HCT116 (cell line): ENCODE measurements around the gene TPR.

Experiments used
- CEBPB ChIP-seq: IDR thresholded peaks from 2 replicates; pipeline ENCODE4 v1.6.1; 2012; ENCODE audit warnings: low read depth
- EGR1 ChIP-seq: IDR thresholded peaks from 2 replicates; pipeline ENCODE4 v1.6.1; 2012; ENCODE audit warnings: low read depth
- EZH2 ChIP-seq: fragments of 200-600 bp; sonication (generic); IDR thresholded peaks from 2 replicates; pipeline ENCODE4 v1.6.1; 2017; ENCODE audit warnings: antibody characterized with exemption, mixed run types
- JUND ChIP-seq: IDR thresholded peaks from 2 replicates; pipeline ENCODE4 v1.6.1; 2012
- POLR2A ChIP-seq: IDR thresholded peaks from 2 replicates; pipeline ENCODE4 v1.7.0; 2011; ENCODE audit warnings: borderline replicate concordance; ENCODE audit not compliant: insufficient read depth, insufficient read length; ENCODE audit errors: extremely low read depth
- POLR2AphosphoS5 ChIP-seq: IDR thresholded peaks from 2 replicates; pipeline ENCODE4 v1.6.1; 2011; ENCODE audit warnings: mild to moderate bottlenecking, low read depth, low read length, moderate library complexity
- TCF7L2 ChIP-seq: IDR thresholded peaks from 2 replicates; pipeline ENCODE4 v1.7.0; 2011; ENCODE audit warnings: borderline replicate concordance, inconsistent platforms; ENCODE audit not compliant: insufficient read depth, insufficient read length; ENCODE audit errors: extremely low read depth
- YY1 ChIP-seq: IDR thresholded peaks from 2 replicates; pipeline ENCODE4 v1.6.1; 2011; ENCODE audit warnings: low read length, low read depth, moderate library complexity, mild to moderate bottlenecking; ENCODE audit not compliant: insufficient replicate concordance; ENCODE audit errors: extremely low read depth
- TF ChIP-seq, protein P1 (sequence below), 3 experiments: fragments of 200-600 bp in 1 of 3; sonication (generic) in 1 of 3; IDR thresholded peaks in 2 of 3; conservative IDR thresholded peaks in 1 of 3; 2 replicates each; pipeline ENCODE4 v1.5.1; 2012 to 2017; ENCODE audit warnings: low read depth in 2 of 3, low read length in 2 of 3, antibody characterized with exemption in 1 of 3, borderline replicate concordance in 1 of 3, control low read depth in 1 of 3, mild to moderate bottlenecking in 1 of 3, mixed read lengths in 1 of 3, mixed run types in 1 of 3, moderate library complexity in 1 of 3; ENCODE audit not compliant: insufficient read depth in 1 of 3
- TF ChIP-seq, protein P2 (sequence below): IDR thresholded peaks from 2 replicates; pipeline ENCODE4 v1.6.1; 2012

GRCh38 chr1:186404454-186405051 lies 29.5 kb upstream of the TPR start:
- TF ChIP-seq, protein P1, sequence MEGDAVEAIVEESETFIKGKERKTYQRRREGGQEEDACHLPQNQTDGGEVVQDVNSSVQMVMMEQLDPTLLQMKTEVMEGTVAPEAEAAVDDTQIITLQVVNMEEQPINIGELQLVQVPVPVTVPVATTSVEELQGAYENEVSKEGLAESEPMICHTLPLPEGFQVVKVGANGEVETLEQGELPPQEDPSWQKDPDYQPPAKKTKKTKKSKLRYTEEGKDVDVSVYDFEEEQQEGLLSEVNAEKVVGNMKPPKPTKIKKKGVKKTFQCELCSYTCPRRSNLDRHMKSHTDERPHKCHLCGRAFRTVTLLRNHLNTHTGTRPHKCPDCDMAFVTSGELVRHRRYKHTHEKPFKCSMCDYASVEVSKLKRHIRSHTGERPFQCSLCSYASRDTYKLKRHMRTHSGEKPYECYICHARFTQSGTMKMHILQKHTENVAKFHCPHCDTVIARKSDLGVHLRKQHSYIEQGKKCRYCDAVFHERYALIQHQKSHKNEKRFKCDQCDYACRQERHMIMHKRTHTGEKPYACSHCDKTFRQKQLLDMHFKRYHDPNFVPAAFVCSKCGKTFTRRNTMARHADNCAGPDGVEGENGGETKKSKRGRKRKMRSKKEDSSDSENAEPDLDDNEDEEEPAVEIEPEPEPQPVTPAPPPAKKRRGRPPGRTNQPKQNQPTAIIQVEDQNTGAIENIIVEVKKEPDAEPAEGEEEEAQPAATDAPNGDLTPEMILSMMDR (IDR thresholded peaks at IDR 0.05 in 2 of 3, conservative IDR thresholded peaks at IDR 0.05 in 1 of 3; ENCODE audit: borderline replicate concordance in 1 of 3, insufficient read depth in 1 of 3, low read depth in 2 of 3, low read length in 2 of 3): peak; percentile 28 to 72 (median 68); a peak in 5 of 6 replicates
- TF ChIP-seq YY1 (no peak), TCF7L2 (no peak), EZH2 (no peak), POLR2A (no peak), CEBPB (no peak), POLR2AphosphoS5 (no peak), EGR1 (no peak), JUND (no peak)
- TF ChIP-seq, protein P2, sequence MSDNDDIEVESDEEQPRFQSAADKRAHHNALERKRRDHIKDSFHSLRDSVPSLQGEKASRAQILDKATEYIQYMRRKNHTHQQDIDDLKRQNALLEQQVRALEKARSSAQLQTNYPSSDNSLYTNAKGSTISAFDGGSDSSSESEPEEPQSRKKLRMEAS: no peak
